Hematopoietic multipotent progenitor cell treated with erythropoietin and hydrocortisone succinate and interleukin-3 and kit ligand, for 4 days (in vitro differentiated cells): ENCODE measurements around the gene SLCO3A1.

Source experiments
- DNase-seq: peaks from one replicate; pipeline ENCODE4 v3.0.0-alpha.2; 2015

The SLCO3A1 gene

DNA sequence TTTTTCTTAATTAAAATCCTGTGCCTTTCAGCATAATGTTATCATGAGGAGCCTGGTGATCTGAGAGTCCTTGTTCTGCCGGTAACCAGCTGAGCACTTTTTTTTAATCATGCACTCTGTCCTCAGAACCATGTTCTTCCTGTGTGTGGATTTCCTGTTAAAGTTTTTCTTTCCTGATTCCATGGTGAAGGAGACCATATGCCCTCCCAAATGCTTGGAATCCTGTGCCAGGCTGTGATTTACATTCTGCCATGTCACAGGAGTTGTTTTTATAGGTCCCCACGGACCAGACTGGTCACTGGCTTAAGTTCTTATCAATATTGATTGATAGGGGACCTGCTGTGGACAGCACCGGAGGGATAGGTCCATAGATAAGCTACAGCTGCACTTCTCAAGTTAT, 257.8 kb downstream of the SLCO3A1 start:
- DNase-seq: no peak

DNA sequence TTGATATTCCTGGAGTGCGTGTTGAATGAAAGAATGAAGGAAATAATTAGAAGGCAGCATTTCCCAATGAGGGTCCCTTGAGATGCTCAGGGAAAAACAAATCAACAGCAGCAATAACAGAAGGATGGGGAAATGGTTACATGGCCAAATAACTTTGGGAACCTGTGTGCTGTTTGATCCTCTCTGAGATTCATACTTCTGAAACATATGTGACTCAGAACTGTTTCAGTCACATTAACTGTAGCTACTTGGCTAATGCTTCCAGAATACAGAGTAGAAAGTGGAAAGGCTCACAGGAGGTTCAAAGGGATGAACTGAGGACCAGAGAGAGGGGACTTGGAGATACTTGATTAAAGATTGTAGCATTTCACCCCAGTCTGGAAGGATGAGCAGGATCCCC, 258.2 kb downstream of the SLCO3A1 start:
- no peak for DNase-seq

DNA sequence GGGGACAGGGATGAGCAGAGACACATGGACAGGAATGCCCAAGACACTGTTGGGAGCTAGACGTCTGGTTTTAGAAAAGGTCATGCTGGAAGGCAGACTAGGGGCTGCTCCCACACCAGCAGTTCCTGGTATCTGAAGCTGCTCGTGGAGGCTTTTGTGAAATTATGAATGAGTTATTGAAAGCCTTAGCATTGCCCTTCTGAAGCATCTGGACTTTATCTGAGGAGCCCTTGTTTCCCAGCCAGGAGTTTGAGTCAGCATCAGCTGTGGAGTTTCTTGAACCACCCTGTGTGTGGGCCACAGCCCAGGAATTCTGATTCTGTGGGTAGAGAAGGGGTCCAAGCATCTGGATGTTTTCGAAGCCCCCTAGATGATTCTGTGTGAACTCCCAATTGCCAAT, 258.7 kb downstream of the SLCO3A1 start:
- no peak for DNase-seq

DNA sequence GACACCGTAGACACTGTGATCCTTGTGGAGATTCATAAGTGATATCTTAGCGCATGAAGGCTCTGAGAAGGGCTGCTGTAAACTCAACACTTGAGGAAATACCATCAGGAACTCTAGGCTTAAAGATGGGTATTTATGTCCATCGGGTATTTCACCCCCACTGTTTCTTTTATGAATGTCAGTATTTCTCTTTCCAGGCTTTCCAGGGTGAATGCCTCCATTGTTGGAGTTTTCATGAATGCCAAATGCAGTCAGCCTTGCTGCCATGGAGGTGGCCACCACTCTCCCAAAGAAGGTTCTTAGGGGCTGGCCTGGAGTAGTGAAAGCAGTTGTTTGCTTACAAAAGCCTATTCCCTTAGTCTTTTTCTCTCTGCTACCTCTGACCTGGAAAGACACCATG, 259.2 kb downstream of the SLCO3A1 start:
- DNase-seq: no peak

DNA sequence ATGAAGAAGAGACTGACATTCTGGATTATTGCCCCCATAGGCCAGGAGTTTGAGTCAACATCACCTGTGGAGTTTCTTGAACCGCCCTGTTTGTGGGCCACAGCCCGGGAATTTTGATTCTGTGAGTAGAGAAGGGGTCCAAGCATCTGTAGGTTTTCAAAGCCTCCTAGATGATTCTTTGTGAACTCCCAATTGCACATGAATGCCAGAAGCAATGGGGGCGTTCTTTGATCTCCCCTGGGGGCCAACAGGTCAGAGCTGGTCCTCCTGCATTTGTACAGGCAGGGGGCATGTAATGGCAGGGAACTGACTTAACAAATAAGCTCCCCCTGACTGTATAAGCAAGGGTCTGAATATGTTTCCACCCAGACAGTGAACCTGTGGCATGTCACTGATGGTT, 260.3 kb downstream of the SLCO3A1 start:
- DNase-seq: no peak

DNA sequence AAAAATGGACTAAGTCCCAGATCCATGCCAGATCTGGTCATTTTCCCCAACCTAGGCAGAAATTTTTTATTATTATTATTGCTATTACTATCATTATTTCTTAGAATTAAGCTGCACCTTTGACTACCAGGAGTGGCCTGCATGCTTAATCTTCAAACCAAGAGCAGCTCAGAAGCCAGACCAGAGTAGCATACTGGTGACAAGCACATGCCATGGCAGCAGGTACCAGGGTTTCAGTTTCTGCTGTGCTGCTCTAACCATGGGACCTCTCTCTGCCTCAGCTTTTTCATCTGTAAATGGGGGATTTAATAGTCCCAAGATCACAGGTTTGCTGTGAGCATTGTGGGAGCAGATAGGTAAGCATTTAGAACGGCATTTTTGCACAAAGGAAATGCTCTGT, 262.3 kb downstream of the SLCO3A1 start:
- DNase-seq: no peak

DNA sequence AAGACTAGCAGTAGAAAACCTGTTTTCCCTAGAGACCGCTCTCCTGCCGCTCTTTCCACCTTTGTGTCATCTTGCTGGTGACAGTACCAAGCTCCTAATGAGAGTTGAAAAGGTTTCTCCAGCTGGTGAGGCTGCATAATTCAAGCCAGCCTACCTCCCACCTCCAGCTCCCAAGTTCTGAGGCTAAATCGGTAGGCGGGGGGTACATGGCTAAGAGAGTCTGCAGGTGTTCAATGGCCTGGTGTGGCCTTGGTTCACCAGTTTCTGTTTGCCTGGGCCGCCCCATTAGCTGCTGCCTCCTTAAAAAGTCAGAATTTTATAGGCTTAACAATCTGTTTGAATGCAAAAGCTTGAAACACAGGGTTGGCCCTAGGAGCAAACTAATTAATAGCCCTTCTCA, 262.8 kb downstream of the SLCO3A1 start:
- DNase-seq: no peak

DNA sequence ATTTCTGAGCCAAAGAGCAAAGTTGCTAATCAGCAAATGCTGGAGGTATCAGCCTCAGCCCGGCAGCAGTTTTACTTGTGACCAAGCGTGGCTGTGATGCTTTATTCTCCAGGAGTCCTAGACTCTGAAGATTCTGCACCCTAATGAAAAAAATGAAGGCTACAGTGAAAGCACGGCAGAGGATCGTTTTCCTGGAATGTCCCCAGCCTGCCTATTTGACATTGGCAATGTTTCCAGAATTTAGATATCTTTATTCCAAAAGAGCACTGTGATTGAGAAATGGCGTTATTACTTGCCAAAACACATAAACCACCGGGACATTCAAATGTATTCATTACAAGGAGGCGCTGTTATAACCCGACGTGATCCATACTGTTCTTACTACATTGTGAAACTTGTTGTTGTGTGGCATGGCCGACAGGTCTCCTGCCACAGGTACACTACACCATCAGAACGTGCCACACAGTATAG, 263.8 kb downstream of the SLCO3A1 start:
- DNase-seq: no peak

DNA sequence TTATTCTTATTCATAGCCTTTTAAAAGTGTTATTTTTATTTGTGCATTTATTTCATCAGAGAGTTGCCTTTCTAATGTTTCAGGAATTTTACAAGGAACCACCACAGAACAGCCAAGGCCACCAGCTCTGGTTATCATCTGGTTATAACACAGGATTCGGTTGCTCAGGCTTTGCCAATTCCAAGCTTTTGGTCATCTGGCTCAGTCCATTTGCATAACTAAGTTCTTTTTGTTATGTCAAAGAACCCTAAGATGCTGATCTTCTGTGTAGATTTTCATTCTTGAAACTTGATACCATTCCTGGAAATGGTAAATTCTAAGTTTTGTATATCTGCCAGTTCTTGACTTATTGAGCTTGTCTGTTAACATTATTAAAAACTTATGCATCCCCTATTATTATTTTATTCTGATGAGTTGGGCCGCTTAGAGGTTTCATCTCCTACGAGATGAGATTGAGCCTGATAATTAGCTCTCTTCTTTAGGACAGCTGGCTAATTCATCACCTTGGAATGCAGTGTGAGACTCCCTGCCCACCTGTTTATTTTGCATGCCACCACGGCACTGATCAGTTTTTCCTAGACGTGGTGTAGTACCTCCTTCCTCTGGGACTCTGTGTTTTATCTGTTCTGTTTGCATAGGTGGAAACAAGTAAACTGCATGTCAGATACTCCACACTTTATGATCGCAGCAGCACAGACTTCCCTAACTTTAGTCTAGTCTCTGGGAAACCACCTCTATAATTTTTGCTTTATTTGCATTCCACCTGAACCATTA, 264.8 kb downstream of the SLCO3A1 start:
- no peak for DNase-seq

DNA sequence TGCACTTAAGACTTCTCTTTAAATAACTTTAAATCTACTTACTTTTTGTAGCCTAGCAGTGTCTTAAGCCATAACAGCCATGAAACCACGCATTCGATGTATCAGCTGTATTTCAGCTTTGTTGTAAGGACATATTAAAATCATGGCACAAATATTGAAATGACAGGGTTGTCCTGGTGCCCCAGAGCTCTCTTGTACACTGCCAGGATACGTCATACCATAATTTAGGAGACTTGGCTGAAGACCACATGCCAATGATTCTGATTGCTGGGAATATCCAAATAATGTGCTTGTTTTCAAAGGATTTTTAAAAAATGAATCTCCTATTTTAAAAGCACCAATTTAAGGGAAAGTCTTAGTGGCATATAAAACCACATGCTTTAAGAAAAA, 265.4 kb downstream of the SLCO3A1 start:
- no peak for DNase-seq

DNA sequence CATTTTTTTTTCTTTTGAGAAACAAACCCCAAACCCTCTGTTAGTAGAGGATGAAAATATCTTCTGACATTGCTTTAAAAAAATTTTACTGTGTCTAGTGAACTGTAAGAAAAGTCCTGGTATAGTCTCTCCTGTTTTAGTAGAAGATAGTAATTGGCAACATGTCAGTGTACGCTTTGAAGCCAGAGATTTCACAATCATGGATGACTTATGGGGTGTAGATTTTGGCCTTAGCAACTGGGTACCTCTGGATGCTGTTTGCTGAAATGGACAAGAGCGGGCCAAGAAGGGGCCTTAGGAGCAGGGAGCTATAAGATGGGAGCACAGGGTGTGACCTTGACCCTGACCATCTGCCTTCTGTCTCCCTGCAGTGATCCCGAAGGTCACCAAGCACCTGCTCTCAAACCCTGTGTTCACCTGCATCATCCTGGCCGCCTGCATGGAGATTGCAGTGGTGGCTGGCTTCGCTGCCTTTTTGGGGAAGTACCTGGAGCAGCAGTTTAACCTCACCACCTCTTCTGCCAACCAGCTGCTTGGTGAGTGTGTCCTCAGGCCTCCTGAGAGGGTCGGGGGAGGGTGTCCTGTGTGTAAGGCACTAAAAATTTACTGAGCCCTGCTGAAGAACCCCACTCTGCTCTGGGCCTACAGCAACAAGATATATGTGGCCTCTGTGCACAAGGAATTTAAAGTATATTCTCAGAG, 266.7 kb downstream of the SLCO3A1 start:
- peak; percentile 33 for DNase-seq

DNA sequence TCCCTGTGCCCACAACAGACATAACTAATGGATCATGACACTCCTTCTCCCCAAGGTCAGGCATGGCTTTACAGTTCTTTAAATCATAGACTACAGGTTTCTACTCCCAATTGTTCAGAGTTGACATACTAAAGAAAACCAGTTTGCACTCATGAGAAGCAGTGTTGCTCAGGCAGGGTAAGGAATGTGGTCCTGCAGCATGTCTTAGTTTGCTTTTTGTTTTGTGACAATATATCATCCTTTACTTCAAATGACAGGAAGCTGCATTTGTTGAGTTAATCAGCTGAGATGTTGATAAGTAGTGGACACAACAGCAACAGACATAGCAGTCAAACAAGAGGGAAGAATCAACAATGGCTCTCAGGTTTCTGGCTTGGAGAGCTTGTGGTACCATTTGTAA, 267.5 kb downstream of the SLCO3A1 start:
- no peak for DNase-seq

DNA sequence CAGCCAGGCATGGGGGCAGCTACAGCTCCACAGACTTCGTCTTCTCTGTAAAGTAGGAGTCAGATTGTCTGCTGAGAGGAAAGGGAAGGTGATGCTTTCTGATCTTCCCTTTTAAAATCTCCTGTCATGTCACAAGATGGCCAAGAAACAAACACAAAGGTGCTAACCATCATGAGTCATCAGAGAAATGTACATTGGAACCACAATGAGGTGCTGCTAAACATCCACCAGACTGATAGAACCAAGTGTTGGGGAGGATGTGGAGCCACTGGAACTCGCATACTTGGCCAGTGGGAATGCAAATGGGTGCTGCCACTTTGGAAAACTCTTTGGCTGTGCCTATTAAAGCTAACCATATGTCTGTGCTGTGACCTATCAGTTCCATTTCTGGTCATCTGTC, 268.8 kb downstream of the SLCO3A1 start:
- DNase-seq: no peak

DNA sequence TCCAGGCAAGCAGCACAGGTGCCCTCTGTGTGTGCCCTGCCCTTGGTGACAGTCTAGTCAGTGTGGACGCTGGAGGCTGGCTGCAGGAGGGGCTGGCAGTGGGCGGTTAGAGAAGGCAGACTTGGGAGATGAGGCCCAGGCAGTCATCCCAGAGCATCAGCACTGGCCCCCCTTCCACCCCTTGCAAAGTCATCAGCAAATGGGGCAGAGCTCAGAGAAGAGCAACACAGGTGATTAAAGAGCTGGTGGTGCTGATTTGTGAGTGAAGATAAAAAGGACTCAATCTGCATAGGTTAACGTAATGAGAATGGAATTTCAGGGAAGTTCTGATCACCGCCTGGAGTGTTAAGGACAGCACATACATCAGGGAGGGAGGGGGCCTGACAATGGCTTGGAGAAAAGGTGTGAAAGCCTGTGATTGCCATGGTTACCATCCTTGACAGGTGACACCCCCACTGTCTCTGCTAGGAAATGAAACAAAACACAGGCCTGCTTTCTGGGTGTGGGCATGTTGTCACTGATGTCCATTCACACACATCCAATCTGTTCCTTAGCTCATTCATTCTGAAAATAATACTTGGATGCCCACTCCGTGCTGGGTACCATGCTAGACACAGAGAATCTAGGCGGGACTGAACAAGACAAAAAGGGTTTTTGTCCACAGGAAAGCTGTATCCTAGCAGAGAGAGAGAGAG, 270.6 kb downstream of the SLCO3A1 start:
- DNase-seq: no peak

DNA sequence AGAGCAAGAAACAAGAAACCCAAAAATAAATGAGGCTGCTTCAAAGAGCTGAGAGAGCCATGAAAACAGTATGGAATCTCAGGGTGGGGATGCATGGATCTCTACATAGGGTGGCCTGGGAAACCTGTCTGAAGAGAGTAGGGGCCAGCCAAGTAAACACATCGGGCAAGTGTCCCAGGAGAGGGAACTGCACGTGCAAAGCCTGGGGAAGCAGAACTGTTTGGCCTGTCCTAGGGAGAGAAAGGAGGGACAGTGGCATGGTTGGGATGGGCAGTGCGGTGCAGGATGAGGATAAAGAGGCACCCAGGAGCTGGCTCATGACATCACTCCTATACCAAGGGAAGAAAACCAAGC, 271.1 kb downstream of the SLCO3A1 start:
- DNase-seq: no peak

DNA sequence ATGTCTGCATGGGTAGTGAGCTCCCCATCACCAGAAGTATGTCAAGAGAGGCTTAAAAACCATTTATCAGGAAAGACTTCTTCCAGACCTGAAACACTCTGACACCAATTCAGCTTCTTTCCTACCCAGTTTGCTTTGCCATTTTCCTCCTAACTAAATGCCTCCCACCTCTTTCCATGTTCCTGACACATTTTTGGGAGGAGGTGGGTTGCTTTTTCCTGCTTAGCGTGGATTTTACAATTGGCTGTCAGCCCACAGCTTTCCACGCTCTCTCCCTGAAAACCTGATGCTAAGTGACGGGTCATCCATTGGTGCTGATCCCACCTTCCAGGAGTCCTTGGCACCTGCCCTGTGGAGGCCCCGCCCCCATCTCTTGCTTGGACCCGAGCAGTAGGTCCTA, 275.3 kb downstream of the SLCO3A1 start:
- DNase-seq: no peak

DNA sequence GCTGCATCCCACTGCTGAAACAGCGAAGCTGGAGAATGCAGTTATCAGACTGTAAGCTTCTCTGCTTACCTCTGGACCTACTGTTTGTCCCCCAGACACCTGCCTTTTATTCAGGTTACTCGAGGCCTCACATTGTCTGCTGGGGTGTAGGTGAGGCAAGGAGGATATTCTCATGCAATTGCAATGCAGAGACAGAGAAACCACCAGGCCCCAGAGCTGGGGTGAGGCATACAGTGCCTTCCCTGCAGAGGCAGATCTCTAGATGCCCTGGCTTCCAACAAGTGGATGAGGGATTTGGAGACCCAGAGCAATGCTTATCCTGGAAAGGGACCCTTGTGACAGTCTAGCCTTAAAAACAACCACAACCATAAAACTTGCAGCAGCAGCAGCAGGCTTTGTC, 276.7 kb downstream of the SLCO3A1 start:
- DNase-seq: no peak

DNA sequence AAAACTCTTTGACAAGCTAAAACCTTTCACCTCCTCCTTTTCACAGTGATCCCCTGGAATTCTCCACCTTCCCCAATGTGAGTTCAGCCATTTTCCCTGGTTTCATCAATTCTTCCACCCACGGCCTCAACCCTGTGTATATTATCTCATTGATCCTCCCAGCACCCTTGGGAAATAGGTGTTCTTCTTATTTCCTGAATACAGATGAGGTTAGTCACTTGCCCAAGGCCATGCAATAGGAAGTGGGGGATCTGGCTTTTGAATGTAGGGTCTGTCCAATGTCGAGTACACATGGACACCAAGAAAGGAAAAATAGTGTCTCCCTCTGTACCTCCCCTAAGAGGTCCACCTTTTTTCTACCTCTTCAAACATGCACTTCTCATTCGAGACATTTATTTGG, 277.4 kb downstream of the SLCO3A1 start:
- DNase-seq: no peak

DNA sequence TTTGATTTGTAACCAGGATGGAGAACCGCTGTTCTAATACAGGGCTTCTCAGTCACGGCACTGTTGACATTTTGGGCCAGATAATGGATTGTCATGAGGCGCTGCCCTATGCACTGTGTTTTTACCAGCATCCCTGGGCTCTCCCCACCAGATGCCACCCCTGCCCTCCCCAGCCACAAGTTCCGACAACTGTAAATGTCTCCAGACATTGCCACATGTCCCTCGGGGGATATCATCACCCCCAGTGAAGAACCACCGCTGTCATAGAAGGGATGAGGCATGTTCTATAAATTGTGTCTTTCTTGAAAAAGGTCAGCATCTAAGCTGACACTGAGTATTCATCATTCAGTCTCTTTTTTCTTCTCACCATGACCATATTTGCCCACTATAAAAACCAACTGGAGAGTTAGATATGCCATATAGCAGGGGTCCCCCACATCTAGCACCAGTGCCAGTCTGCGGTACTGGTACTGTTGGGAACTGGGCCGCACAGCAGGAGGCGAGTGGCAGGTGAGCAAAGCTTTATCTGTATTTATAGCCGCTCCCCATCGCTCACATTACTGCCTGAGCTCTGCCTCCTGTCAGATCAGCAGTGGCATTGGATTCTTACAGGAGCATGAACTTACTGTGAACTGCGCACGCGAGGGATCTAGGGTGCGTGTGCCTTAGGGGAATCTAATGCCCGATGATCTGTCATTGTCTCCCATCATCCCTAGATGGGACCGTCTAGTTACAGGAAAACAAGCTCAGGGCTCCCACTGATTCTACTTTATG, 279.7 kb downstream of the SLCO3A1 start:
- no peak for DNase-seq

DNA sequence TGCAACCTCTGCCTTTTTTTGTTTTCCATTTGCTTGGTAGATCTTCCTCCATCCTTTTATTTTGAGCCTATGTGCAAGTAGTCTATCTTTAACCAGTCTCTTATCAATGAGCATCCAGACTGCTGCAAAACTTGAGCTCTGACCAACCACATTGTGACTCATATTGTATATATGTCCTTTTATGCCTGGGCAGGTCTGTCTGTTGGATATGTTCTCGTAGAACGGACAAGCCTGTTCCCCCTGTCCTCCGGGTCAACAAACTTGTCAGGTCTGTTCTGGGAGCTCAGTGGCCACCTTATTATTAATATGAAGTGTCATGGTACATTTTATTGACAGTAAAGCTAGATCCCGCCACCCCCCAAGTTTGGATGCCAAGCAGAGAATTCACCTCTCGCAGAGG, 287.3 kb downstream of the SLCO3A1 start:
- DNase-seq: peak; percentile 64

DNA sequence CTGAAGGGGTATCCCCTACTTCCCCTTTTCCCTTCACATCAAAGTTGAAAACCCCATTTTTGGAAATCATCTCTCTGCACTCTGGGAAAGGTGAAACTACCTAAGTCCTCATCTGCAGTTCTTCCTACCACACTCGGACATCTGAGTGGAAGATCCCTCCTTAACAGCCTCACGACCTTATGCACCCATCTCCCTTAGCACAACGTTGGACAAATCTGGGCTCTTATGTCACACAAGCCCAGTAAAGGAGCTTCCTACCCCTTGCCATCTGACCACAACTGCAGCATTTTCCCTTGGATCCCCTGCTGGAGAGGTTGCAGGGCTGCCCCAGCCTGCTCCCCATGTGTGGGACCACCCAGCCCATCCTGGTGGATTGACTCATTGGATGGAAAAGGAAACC, 288.1 kb downstream of the SLCO3A1 start:
- DNase-seq: no peak

DNA sequence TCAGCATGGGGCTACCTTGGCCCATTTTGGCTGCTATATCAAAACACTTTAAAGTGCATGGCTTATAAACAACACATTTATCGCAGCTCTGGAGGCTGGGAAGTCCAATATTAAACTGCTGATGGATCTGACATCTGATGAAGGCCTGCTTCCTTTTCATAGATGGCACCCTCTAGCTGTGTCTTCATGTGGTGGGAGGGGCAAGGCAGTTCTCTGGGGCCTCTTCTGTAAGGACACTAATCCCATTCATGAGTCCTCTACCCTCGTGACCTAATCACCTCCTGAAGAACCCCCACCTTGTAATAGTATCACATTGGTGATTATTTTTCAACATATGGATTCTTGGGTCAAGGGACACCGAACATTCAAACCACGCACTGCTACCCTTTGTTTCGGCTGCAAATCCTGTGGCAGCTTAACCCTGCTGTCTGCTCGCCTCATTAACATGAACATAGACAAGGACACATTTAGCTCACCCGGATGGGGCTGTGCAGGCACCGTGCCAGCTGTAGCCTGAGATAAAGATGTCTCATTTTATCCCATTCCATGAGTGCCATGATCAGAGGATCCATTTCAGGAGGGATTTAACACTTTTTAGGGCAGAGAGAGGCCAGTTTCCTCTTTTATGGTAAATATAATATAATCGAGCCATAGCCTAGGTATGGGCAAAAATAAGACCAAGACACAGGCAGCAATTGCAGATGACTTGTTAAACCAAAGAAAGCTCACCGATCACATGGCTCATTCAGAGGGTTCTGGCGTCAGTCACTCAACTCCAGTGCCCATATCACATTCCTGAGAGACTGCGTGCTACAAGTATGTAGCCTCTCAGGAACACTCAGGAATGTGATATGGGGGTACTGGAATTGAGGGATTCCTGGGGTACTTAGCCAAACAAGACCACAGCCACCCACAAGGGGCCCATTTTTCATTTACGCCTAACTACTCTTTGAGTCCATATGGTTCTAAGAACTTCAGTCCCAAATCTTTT, 289.0 kb downstream of the SLCO3A1 start:
- DNase-seq: no peak
